Ramos (cell line): Measurements from ENCODE around the gene LRRC2.
"Not testable (repeated sequence)": the region's sequence is repeated elsewhere in the genome, so short reads cannot be mapped to it uniquely, and the experiment has no call there.

Experiments used
- in situ Hi-C: fragments of 300-500 bp; cut with MboI; formaldehyde crosslinking; loops from one replicate; pipeline ENCODE4 v1.14.3; 2022; ENCODE audit warnings: low sequenced_read_pairs; ENCODE audit not compliant: unreplicated experiment

Gene LRRC2

DNA sequence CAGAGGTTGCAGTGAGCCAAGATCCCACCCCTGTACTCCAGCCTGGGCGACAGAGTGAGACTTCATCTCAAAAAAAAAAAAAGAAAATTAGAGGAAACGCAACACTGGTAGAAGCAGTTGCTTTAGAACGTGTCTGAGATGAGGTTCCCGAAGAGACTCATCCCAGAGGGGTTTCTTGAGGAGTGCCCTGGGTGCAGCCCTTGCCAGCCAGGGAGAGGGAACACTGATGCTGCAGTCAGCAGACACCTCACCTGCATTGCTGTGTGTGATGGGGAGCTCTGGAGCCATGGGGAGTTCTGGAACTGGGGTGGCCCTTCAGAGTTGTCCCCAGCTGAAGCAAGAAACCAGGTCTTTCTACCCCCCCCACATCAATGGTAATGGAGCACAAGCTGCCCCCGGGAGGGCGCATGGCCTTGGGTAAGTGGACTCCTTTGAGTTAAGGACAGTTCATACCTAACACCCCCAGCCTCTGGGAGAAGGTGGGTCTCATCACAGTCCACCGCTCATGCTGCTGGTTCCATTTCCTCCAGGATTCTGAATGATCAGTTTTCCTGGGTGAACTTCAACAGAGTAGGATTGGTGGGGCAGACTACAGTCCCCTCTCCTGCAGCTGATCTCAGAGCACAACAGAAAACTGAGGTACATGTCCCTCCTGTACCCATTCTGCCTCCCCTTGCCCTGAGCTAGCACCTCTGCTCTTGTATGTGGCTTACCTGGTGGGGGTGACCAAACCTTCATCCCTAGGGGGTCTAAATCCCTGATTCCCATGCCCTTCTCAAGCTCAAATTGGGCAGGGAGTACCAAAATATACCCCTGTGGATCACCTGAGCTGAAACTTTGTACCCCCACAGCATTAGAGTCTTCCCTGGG, 18.7 kb upstream of the LRRC2 start:
- in situ Hi-C loops, result no loop called here

DNA sequence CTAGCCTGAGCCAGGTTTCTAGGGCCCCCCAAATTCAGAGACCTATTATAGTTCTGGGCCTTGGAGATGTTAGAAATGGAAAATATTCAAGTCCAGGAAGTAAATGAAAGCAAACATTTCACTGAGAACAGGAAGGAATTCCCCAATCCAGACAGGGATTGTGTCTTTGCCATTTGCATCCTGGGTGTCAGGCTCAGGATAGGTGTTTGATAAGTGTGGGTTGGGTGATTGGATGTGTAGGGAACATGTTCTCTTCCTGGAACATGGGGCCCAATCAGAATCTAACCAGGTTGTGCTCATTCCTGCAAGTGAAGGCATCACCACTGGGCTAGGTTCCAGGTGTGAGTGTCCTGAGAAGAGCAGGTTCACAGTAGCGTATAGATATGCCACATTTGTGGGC, 14.6 kb upstream of the LRRC2 start:
- in situ Hi-C loops, result no loop called here

DNA sequence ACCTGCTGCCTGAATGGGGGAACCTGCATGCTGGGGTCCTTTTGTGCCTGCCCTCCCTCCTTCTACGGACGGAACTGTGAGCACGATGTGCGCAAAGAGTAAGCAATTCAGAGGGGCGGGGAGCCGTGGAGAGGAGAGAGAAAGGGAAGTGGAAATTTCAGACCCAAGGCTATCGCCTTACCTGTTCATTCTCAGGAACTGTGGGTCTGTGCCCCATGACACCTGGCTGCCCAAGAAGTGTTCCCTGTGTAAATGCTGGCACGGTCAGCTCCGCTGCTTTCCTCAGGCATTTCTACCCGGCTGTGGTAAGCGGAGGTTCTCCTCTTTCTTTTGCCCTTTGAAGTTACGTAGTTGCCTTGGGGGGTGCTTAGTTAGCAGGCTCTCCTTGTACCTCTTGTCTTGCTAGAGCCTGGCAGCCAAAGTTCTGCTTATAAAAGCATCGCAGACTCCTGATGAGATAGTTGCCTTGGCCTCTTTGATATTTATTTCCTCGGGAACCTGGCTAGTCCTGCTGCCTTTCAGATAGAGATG, 13.7 kb upstream of the LRRC2 start:
- in situ Hi-C loops, result no loop called here

DNA sequence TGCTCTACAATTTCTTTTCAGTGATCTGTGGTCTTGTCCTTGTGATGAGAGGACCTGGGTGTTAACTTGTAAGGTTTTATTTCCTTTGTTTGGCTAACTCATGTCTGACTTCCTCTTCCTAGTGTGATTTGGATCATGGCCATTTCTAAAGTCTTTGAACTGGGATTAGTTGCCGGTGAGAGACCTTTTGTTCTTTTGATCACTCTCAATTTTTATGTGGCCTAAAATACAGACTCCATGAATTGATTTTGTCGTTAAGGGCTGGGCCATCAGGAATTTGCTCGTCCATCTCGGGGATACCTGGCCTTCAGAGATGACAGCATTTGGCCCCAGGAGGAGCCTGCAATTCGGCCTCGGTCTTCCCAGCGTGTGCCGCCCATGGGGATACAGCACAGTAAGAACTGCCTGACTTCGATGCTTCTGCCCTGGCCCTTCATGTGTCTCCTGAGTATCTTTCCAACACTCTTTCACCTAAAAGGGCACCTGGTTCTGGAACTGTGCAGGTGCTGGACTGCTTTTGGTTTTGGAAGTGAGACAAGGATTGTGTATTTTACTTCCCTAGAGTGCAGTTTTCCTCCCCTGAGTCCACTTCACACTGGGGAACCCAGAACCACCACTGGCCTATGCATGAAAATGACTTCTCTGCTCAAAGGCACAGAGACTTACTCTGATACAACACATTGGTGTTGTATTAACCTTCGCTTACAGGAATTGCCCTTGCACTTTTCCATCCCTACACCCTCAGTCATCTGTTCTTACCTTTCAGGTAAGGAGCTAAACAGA, 13.1 kb upstream of the LRRC2 start:
- in situ Hi-C loops, result no loop called here

DNA sequence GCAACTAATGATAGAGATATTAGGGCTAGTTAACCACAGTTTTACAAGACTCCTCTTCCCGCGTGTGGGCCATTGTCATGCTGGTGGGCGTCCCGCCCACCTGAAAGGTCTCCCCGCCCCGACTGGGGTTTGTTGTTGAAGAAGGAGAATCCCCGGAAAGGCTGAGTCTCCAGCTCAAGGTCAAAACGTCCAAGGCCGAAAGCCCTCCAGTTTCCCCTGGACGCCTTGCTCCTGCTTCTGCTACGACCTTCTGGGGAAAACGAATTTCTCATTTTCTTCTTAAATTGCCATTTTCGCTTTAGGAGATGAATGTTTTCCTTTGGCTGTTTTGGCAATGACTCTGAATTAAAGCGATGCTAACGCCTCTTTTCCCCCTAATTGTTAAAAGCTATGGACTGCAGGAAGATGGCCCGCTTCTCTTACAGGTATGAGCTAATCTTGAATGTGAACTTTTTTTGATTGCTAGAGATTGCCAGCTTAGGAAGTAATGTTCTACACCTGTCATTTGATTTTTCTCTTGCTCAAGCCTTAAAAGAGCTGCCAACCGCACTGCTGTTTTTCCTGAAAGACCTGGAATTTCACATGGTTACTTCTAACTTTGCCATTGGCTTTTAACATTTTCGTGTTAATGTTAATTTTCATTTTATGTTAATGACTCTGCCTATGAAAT, 11.6 kb upstream of the LRRC2 start:
- in situ Hi-C loops, result not testable (repeated sequence)

DNA sequence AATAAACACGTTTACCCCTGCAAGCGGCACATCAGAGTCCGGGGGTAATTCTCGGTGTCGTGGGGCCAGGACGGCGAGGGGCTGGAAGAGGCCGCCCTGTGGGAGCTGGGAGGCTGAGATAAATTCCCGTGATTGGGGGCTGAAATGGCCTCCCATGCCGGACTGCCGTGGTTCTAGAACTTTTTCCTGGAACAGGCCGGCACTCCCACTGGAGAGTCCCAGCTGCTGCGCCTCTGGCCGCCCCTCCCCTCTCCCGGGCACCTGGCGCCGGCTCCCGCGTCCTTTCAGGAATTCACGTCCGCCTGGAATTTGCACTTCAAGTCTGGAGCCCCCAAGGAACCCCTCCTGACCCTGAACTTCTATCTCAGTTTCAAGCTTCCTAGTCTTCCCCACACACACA, 10.8 kb upstream of the LRRC2 start:
- in situ Hi-C loops, result no loop called here

DNA sequence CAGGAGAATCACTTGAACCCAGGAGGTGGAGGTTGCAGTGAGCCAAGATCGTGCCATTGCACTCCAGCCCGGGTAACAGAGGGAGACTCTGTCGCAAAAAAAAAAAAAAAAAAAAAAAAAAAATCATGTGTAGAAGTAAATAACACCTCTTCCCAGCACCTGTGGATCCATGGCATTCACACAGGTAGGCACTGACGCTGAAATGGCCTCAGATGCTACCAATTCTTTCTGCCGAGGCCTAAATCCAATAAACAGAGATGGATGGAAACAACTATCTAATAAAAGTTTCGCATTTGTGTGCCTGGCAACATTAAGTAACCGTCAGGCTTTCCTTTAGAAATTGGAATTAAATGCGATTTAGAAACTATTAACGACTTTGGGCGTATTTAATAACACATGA, 10.3 kb upstream of the LRRC2 start:
- in situ Hi-C loops, result no loop called here

DNA sequence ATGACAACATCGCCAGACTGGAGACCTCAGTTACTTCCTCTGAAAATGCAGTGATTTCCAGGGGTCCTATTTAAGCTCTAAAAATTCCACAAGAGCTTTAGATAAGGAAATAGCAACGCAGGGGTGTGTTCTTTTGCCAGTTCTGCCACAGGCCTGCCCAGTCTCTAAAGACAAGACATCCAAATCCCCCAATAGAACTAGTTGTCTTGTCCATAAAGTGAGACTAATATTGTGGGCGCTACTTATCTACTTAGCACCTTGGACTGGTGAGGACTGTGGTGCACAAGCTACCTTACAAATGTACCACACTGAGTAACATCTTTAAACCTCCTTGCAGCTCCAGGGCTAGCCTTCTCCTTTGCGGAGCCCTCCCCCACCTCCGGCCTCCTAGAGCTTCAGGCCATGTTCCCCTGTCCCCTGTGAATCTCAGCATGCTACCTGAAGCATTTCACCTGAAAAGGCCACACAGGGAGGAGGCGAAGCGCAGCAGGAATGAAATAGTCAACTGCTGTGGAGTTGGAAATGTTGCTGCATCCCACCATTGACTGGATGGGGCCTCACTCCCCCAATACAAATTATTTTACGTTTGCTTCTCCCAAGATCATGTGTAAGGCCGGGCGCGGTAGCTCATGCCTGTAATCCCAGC, 9.6 kb upstream of the LRRC2 start:
- in situ Hi-C loops, result no loop called here

DNA sequence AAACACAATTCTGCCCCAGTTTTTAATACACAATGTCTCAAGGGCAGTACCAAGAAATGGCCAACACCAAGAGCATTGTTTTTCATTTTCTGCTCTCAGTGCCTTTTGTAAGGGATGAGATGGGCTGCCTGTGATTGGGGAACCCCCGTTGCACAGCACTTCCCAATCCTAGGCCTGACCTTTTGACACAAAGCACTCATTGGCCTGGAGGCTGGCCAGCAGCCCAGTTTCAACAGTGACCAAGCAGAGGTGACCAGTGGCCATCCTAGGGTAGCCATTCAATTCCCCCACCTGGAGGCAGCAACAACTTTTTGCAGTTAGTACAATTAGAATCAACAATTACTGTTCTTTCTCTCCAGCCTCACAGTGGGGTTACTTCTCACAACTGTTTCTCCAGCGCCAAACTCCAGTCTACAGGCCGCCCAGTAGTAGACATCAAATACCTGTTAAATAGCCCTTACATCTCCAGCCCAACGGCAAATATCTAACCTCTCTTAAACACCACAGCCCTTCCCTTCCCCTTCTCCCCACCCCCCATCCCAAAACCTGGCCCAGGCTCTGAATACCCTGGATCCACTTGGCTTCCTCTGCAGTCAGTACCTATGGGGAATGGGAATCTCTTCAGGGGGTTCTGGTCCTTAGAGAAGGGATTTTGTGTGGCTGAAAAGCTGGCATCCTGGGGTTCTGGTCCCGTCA, 8.9 kb upstream of the LRRC2 start:
- in situ Hi-C loops, result no loop called here

DNA sequence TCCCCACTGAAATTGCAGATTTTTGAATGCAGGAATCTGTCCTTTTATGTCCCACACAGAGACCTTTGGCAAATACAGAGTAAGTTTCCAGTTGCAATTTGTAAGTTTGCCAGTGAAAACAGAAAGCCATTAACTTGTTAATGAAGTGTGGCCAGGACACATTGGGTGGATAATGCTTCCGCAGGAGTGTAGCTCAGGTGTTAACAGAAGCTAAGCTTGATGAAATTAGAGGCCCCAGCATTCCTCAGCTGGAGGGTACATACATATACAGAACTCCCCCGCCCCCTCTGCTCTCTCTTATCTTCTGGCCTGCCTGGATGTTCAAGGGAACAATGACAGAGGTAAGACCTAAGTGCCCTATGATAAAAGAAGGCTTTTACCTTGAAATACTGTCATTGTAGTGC, 8.1 kb upstream of the LRRC2 start:
- in situ Hi-C loops, result no loop called here

DNA sequence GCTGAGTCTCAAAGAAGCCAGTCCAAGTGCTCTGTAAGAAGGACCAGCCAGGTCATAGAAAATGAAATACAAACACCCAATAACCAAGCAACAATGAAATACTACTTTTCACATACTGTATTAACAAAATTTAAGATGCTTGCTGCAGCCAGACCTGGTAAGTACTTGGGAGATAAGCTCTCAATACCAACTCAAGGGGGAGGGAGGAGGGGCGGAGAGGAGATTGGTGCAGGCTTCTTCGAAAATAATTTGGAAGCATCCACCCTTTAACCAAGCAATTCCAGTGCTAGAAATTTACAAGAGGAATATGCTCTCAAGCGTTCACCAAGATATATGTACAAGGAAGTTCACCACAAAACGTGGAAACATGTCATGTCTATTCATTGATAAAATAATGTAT, 7.6 kb upstream of the LRRC2 start:
- in situ Hi-C loops, result no loop called here

DNA sequence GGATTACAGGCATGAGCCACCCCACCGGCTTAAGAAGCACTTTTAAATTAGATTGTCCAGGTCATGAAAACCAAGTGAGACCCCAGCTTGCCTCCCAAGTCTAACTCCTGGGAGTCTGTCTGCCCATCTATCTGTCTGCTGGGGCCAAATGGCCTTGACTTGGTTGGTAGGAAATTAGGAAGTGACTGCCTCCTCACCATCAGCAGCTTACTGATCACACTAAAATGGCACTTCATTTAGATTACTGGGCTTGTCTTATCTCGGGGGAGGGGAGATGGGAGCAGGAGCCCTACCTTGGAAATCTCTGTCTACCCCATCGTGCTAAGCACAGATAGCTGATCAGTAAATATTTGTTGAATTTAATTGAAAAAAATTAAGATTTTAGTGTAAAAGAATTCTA, 5.6 kb upstream of the LRRC2 start:
- in situ Hi-C loops, result no loop called here

DNA sequence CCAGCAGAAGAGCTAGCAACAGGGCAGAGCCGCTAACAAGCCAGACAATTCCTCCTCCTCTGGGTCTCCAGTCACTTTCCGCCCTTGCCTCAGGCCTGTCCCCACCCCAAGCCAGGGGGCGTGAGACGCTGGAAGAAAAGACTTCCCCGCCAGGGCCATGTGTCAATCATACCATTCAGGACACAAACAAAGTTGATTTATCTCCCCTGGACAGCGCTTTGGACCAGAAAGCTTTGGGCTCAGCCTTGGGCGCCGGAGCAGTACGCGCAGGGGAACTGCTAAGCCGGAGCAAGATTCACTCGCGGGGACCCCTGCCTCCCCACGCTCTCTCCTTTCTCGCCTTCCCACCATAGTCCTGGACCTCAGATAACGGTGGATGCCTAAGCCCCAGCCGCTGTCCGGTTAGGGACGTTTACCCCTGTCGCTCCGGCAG, 479 bp downstream of the LRRC2 start:
- in situ Hi-C loops, result no loop called here

DNA sequence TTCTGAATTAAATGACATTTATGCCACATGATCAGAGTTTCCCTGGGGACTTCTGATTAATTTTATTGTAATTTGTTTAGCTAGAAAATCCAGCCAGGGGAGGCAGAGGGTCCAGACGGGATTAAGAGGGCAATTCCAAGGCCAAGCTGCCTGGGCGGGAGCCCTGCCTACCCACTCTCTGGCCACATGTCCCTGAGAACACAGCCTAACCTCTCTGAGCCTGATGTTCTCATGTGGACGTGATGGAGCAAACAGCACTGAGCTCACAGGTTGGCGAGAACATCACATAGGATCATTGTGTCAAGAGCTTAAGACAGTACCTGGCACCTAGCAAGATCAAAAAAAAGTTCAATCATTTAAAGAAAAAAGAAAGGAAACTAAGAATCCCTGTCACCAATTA, 1.0 kb downstream of the LRRC2 start:
- in situ Hi-C loops, result no loop called here

DNA sequence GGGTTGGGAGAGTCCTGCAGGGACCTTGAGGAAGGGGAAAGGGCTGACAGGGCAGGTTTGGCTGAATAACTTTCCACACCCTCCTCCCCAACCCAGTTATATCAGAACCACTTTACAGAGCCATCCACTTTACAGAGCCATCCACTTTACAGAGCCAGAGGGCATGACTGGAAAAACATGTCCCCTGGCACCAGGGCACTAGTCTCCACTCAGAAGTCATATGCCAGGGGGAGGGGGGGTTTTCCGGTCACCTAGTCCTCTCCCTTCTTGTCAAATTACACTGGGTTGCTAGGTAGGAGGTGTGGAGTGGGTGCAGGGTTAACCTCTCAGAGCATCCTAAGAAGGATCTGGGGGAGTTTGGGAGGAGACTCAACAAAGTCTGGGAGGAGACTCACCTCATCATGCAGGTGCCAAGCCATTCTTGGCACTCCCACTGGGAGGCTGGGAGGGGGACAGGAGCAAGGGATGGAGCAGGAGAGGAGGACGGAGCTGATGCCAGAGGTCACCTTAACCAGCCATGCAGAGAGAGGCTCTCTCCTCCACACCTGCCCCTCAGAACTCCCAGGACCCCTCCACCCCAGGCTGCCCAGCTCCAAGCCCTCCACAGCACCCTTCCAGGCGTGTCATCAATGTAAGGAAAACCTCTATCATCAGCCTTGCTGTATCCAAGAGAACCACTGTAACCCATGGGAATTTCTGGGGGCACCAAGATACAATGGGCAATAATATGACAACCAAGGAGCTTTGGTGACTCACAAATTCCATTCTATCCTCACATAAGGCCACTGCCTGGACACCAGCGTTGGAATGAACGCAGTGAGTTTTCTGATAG, 1.7 kb downstream of the LRRC2 start:
- in situ Hi-C loops, result loop anchor here (5.0 kb wide), 1 partner anchor 77 kb away; no protein-coding TSS in a partner anchor

DNA sequence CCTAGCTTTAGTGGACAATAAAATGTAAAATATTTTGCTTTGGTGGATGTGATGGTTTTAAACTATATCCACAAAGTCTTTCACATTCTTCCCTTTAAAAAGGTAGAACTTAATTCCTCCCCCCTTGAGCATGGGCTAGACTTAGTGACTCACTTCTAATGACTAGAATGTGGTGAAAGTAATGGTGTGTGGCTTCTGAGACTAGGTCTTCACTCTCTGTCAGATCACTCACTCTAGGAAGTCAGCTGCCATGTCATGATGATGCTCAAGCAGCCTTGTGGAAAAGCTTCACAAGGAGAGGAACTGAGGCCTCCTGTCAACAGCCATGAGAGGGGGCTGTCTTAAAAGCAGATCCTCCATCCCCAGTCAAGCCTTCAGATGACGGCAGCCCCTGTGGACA, 4.2 kb downstream of the LRRC2 start:
- in situ Hi-C loops, result loop anchor here (5.0 kb wide), 1 partner anchor 75 kb away; no protein-coding TSS in a partner anchor

DNA sequence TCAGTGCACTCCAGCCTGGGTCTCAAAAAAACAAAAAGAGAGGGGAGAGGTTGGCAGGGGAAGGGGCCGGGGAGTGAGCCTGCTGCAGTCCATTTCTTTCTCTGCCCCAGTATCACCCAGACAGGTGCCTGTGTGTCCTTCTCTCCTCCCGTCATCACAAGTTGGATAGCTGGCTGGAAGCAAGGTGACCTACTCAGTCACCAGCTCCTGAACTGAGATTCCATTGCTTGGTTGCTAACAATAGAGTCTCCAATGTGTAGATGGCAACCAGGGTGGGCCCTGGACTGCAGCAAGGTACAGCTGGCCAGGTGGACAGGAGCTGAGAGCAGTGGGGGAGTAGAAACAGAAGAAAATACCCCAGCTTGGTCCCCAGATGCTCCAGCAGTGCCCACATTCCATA, 4.6 kb downstream of the LRRC2 start:
- in situ Hi-C loops, result loop anchor here (5.0 kb wide), 1 partner anchor 74 kb away; no protein-coding TSS in a partner anchor

DNA sequence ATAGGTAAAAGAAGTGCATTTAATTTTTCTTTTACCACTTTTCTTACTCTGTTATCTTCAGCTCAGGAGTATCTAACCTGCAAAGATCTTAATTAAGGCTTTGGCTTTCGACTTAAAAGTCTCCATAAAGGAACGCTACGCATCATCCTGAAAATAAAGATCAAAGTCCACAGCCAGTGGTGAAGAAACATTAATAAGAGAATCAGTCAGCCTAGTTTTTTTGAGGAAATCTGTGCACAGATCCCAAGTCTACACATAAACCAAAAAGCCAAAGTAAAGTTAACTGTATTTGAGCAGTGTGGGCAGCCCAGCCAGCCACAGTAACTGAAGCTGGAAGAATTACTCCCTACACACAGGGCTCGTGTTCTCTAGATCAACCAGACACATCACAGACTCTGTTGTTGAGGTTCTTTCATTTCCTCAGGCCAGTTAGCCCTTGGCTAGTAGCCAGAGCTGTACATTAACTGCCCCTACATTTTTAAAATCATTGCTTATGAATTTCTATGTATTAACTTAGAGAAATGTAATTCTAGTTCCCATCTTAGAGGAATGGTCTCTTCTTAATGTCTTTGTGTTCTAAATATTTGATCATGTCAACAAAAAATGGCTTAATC, 6.9 kb downstream of the LRRC2 start:
- in situ Hi-C loops, result no loop called here
